ENCODE data around the gene ARMC12. TPM values are rescaled to one million over a fixed set of nuclear protein-coding genes. Genes with fewer than 3 reads are reported as not detected.
A peak's percentile ranks its signal among the peaks of the same experiment; 100 is the strongest.

The ARMC12 gene
- total and polyA plus RNA-seq, 2 of the 13 experiments (the other 11 are each of a cell fraction or from before 2014, with no cell fraction given): 1.3 TPM; not detected in 1

- no peaks in the 10 kb centered on the region for H3K36me3 ChIP-seq (replicated peaks in 1 of 2; ENCODE audit: control insufficient read depth in 1 of 2, insufficient read depth in 2 of 2, low read length in 2 of 2)
- H3K27ac ChIP-seq (ENCODE audit: extremely low read length, insufficient read depth, low read length): no peak overlapping the region
- H3K4me2 ChIP-seq (ENCODE audit: low read depth, low read length): peak overlapping the region; percentile 100
- CTCF ChIA-PET (ENCODE audit: low intra/inter-chr PET ratio, low total read pairs): no interaction called here
- in situ Hi-C loops (cut with HindIII; ENCODE audit: extremely low pct_ligation_motif_present, low pct_unique_long_range_greater_than_20kb): loop anchor here (5.0 kb wide), 1 partner anchor 39 kb away; the partner anchor contains the start of gene FKBP5
- POLR2A ChIA-PET: interaction anchor here (1.5 to 3.4 kb wide), 3 partner anchors 11 to 124 kb away, joined by 3 to 16 read pairs (median 15); partner anchors contain the start of gene ARMC12
- no peaks in the 10 kb centered on the region for H3K79me2 ChIP-seq (ENCODE audit: insufficient read depth, low read length)
- intact Hi-C loops (cut with micrococcal nuclease; ENCODE audit: unreplicated experiment): no loop called here
- peak; percentile 65 for DNase-seq (ENCODE audit: low spot score)
- no peaks in the 10 kb centered on the region for H3K9me3 ChIP-seq (ENCODE audit: low read length)
- peak; percentile 58 for ATAC-seq
- H2AFZ ChIP-seq (ENCODE audit: low read length): no peak overlapping the region
- BruUV-seq (replicated peaks): no TSS peak
- 36% methylated on average over 11 of the region's 11 CpGs for WGBS (ENCODE audit: low lambda C conversion rate)
- no peaks in the 10 kb centered on the region for H4K20me1 ChIP-seq (ENCODE audit: insufficient read depth, low read length)
- FAIRE-seq: no peak
- H3K27me3 ChIP-seq (ENCODE audit: control insufficient read depth in 1 of 2, insufficient read depth in 2 of 2, low read length in 2 of 2): no peaks in the 10 kb centered on the region; a peak in 1 of 5 replicates
- H3K4me1 ChIP-seq (ENCODE audit: insufficient read depth, low read length): peaks cover 86% of the 10 kb centered on the region
- H3K4me3 ChIP-seq (replicated peaks in 1 of 3; ENCODE audit: insufficient read depth in 1 of 3, low read depth in 2 of 3, low read length in 3 of 3): peak overlapping the region in 2 of 3 experiments; percentile 9 to 47; a peak in 2 of 6 replicates
- no peak overlapping the region for H3K9ac ChIP-seq (ENCODE audit: insufficient read depth, low read depth, low read length)
- TF ChIP-seq FOXA3 (CRISPR knock-in tag; IDR thresholded peaks at IDR 0.05): peak; percentile 29; the same call in 1 of the 2 replicates
- TF ChIP-seq NFKBIZ (CRISPR knock-in tag; IDR thresholded peaks at IDR 0.05): no peak
- no peak for TF ChIP-seq FOSL1 (CRISPR knock-in tag; IDR thresholded peaks at IDR 0.05; ENCODE audit: borderline replicate concordance)
- no peak for TF ChIP-seq GATAD2A (CRISPR knock-in tag; IDR thresholded peaks at IDR 0.05)
- no peak for TF ChIP-seq STAT5B (CRISPR knock-in tag; IDR thresholded peaks at IDR 0.05)
- no peak for TF ChIP-seq ZFX (CRISPR knock-in tag; IDR thresholded peaks at IDR 0.05; ENCODE audit: low read depth)
- TF ChIP-seq ONECUT2 (CRISPR knock-in tag; IDR thresholded peaks at IDR 0.05): no peak
- TF ChIP-seq TGIF2 (CRISPR knock-in tag; IDR thresholded peaks at IDR 0.05): 0 out of 2 replicates have a peak, but pooled peaks have one; percentile 25
- TF ChIP-seq SP4 (CRISPR knock-in tag; IDR thresholded peaks at IDR 0.05): 0 out of 2 replicates have a peak, but pooled peaks have one; percentile 27
- TF ChIP-seq ZNF687 (CRISPR knock-in tag; IDR thresholded peaks at IDR 0.05): peak; percentile 75
- no peak for TF ChIP-seq ZNF34 (CRISPR knock-in tag; IDR thresholded peaks at IDR 0.05; ENCODE audit: borderline replicate concordance)
- no peak for TF ChIP-seq PAX8 (CRISPR knock-in tag; IDR thresholded peaks at IDR 0.05; ENCODE audit: borderline replicate concordance)
- no peak for TF ChIP-seq ATF2 (CRISPR knock-in tag; IDR thresholded peaks at IDR 0.05)
- TF ChIP-seq RFX5 (IDR thresholded peaks at IDR 0.05; ENCODE audit: low read depth, low read length): no peak
- TF ChIP-seq TRIM24 (CRISPR knock-in tag; IDR thresholded peaks at IDR 0.05): 0 out of 2 replicates have a peak, but pooled peaks have one; percentile 51
- TF ChIP-seq EED (CRISPR knock-in tag; IDR thresholded peaks at IDR 0.05): peak; percentile 71
- TF ChIP-seq TFDP2 (CRISPR knock-in tag; IDR thresholded peaks at IDR 0.05): no peak
- TF ChIP-seq ZNF720 (CRISPR knock-in tag; IDR thresholded peaks at IDR 0.05): no peak
- TF ChIP-seq SAP130 (CRISPR knock-in tag; IDR thresholded peaks at IDR 0.05; ENCODE audit: low read depth): peak; percentile 38; the same call in 1 of the 2 replicates
These were observed 11.0 kb upstream of the ARMC12 start for GRCh38 chr6:35725721-35726438.

Data from HepG2 (cell line).